Right lobe of liver (tissue), 6 donors: ENCODE measurements around the gene TRAPPC2L. TPM values are rescaled to one million over a fixed set of nuclear protein-coding genes. Genes with fewer than 3 reads are reported as not detected.

Experiments
- ATAC-seq, 4 donors: fragments of 200-7000 bp; cut with Tn5 transposase; one replicate each; pipeline ENCODE4 v1.9.1; 2020; ENCODE audit warnings: mild to moderate bottlenecking in 4 of 4, moderate library complexity in 4 of 4
- DNase-seq, 3 donors: peaks; one replicate each; pipeline ENCODE4 v3.0.0-alpha.2; 2020
- H3K27ac ChIP-seq, 3 donors: fragments of 200-600 bp; one replicate each; pipeline ENCODE4 v1.8.0; 2022
- H3K27me3 ChIP-seq, 2 donors: fragments of 200-600 bp; one replicate each; pipeline ENCODE4 v1.8.0; 2022
- H3K36me3 ChIP-seq, 4 donors: fragments of 200-600 bp; sonication (generic) in 1 of 4; one replicate each; pipeline versions ENCODE4 v1.5.1 to v1.8.0; 2017 to 2022; ENCODE audit warnings: control low read depth in 1 of 4
- H3K4me1 ChIP-seq, 4 donors: fragments of 200-600 bp; sonication (generic) in 1 of 4; one replicate each; pipeline versions ENCODE4 v1.5.1 to v1.8.0; 2017 to 2022; ENCODE audit warnings: control low read depth in 1 of 4
- H3K4me3 ChIP-seq, 3 donors: fragments of 200-600 bp; one replicate each; pipeline ENCODE4 v1.8.0; 2022
- H3K9me3 ChIP-seq, 4 donors: fragments of 200-600 bp; sonication (generic) in 1 of 4; one replicate each; pipeline versions ENCODE4 v1.5.1 to v1.8.0; 2017 to 2022; ENCODE audit warnings: control low read depth in 1 of 4
- CTCF ChIP-seq, 4 donors: fragments of 200-600 bp in 3 of 4; fragments of 450-650 bp in 1 of 4; IDR thresholded peaks; one replicate each; pipeline versions ENCODE4 v1.5.1 to v1.8.0; 2016 to 2022; ENCODE audit warnings: antibody characterized with exemption in 4 of 4, mild to moderate bottlenecking in 2 of 4
- POLR2A ChIP-seq: fragments of 450-650 bp; IDR thresholded peaks from one replicate; pipeline ENCODE4 v1.6.1; 2017; ENCODE audit warnings: antibody characterized with exemption, mild to moderate bottlenecking
- WGBS: methylation state at CpG from one replicate; pipeline ENCODE4 v1.1.6; 2018; ENCODE audit warnings: low coverage, low lambda C conversion rate; ENCODE audit not compliant: insufficient coverage; ENCODE audit errors: missing lambda C conversion rate; 5-methylcytosine and 5-hydroxymethylcytosine counted together
- intact Hi-C, 2 donors: fragments of 100-400 bp; cut with DNase I; formaldehyde crosslinking; loops; one replicate each; pipeline versions ENCODE4 v1.11.2 to v1.14.1; 2022
- total RNA-seq, 6 experiments: library from RNA; depleted of rRNA in 2 of 6; stranded (reverse); fragments of >200 nt in 2 of 6; fragmentation: NEBNext Ultra II Directional in 3 of 6; extraction: Animal tissue kit (Norgen Biotek cat#: 25700) in 3 of 6; gene quantifications; one replicate each; pipeline versions ENCODE4 v1.1.0 to v1.2.4, GENCODE V29; 2016 to 2023
- donor health status: DM: no; HTN: yes; CAD: no.
- donor health status: DM: no; HTN: no; CAD: no.
- donor health status: DM: no; HTN: no; CAD: no.
- donor health status: DM: no; HTN: yes; CAD: no.
- donor health status: DM: no; HTN: yes; CAD: no.

Gene TRAPPC2L
- total RNA-seq, 6 experiments from 2014 or later, result 15.1 to 25.5 (median 20.1) TPM

GRCh38 chr16:88824256-88825077, 32.5 kb upstream of the TRAPPC2L start:
- no peak for TF ChIP-seq POLR2A
- no peak for TF ChIP-seq CTCF (IDR thresholded peaks at IDR 0.05)
- Histone ChIP-seq H3K4me1 (no peaks in the 10 kb centered on the region), H3K9me3 (no peaks in the 10 kb centered on the region), H3K27ac (no peak overlapping the region), H3K36me3 (peaks cover 0 to 5% (median 0%) of the 10 kb centered on the region in 4 donors), H3K4me3 (no peak overlapping the region), H3K27me3 (no peaks in the 10 kb centered on the region)
- 77% methylated on average over 10 of the region's 33 CpGs for WGBS
- no peak for DNase-seq
- no peak for ATAC-seq
- intact Hi-C loops, result no loop called here

GRCh38 chr16:88825146-88825545, 31.8 kb upstream of the TRAPPC2L start:
- Histone ChIP-seq H3K4me3 (no peak overlapping the region), H3K27ac (no peak overlapping the region), H3K9me3 (no peaks in the 10 kb centered on the region), H3K4me1 (no peaks in the 10 kb centered on the region), H3K27me3 (no peaks in the 10 kb centered on the region), H3K36me3 (peaks cover 0 to 5% (median 0%) of the 10 kb centered on the region in 4 donors)
- no CpG with 5 or more reads among the region's 12 CpGs for WGBS
- no peak for TF ChIP-seq POLR2A
- no peak for TF ChIP-seq CTCF (IDR thresholded peaks at IDR 0.05)
- ATAC-seq (no peak), DNase-seq (no peak)
- intact Hi-C loops, result no loop called here

- WGBS, result 94% methylated on average over 12 of the region's 26 CpGs
- ATAC-seq (no peak), DNase-seq (no peak)
- TF ChIP-seq POLR2A (no peak), CTCF (IDR thresholded peaks at IDR 0.05) (no peak)
- Histone ChIP-seq H3K9me3 (no peaks in the 10 kb centered on the region), H3K27ac (no peak overlapping the region), H3K4me1 (no peaks in the 10 kb centered on the region), H3K27me3 (no peaks in the 10 kb centered on the region), H3K36me3 (peaks cover 0 to 5% (median 0%) of the 10 kb centered on the region in 4 donors), H3K4me3 (no peak overlapping the region)
- intact Hi-C loops, result no loop called here
Measured at GRCh38 chr16:88826070-88826840, 30.7 kb upstream of the TRAPPC2L start.

- WGBS, result 92% methylated on average over 4 of the region's 21 CpGs
- no peak for TF ChIP-seq POLR2A
- Histone ChIP-seq H3K4me1 (no peaks in the 10 kb centered on the region), H3K27me3 (no peaks in the 10 kb centered on the region), H3K36me3 (peaks cover 0 to 3% (median 0%) of the 10 kb centered on the region in 4 donors), H3K4me3 (no peak overlapping the region), H3K9me3 (no peaks in the 10 kb centered on the region), H3K27ac (no peak overlapping the region)
- intact Hi-C loops, result no loop called here
- DNase-seq (no peak), ATAC-seq (no peak)
Measured at GRCh38 chr16:88827727-88828126, 29.2 kb upstream of the TRAPPC2L start.

- TF ChIP-seq CTCF (IDR thresholded peaks at IDR 0.05) (no peak), POLR2A (no peak)
- intact Hi-C loops, result no loop called here
- ATAC-seq (no peak), DNase-seq (no peak)
- peaks cover 0 to 3% (median 0%) of the 10 kb centered on the region in 4 donors for H3K36me3 ChIP-seq
- H3K27me3 ChIP-seq, result no peaks in the 10 kb centered on the region
- no peak overlapping the region for H3K4me3 ChIP-seq
- H3K9me3 ChIP-seq, result no peaks in the 10 kb centered on the region
- WGBS, result 82% methylated on average over 8 of the region's 24 CpGs
- no peaks in the 10 kb centered on the region for H3K4me1 ChIP-seq
- H3K27ac ChIP-seq, result no peak overlapping the region
Measured at GRCh38 chr16:88828711-88829110, 28.2 kb upstream of the TRAPPC2L start.
